WERI-Rb-1 (cell line): Measurements from ENCODE around the gene CHAD.
"Not testable (repeated sequence)": the region's sequence is repeated elsewhere in the genome, so short reads cannot be mapped to it uniquely, and the experiment has no call there.

Source experiments
- DNase-seq: peaks from one replicate; pipeline ENCODE4 v3.0.0-alpha.2; 2020
- H3K27ac ChIP-seq: fragments of 250-450 bp; sonication (Bioruptor Pico); 2 replicates; pipeline ENCODE4 v1.5.1; 2020; ENCODE audit warnings: mild to moderate bottlenecking, moderate library complexity
- H3K27me3 ChIP-seq: fragments of 250-450 bp; sonication (Bioruptor Pico); 2 replicates; pipeline ENCODE4 v1.5.1; 2021; ENCODE audit warnings: mild to moderate bottlenecking, low read depth, moderate library complexity; ENCODE audit not compliant: insufficient read depth, severe bottlenecking
- H3K36me3 ChIP-seq: fragments of 250-450 bp; sonication (Bioruptor Pico); 2 replicates; pipeline ENCODE4 v1.5.1; 2020; ENCODE audit warnings: mild to moderate bottlenecking, moderate library complexity
- H3K4me3 ChIP-seq: 2 replicates; pipeline ENCODE4 v1.5.1; 2011; ENCODE audit warnings: low read depth, mild to moderate bottlenecking, control low read depth, low read length
- H3K9me3 ChIP-seq: fragments of 250-450 bp; sonication (Bioruptor Pico); 2 replicates; pipeline ENCODE4 v1.5.1; 2021; ENCODE audit warnings: mild to moderate bottlenecking, moderate library complexity; ENCODE audit not compliant: severe bottlenecking
- CTCF ChIP-seq: IDR thresholded peaks from 2 replicates; pipeline ENCODE4 v1.5.1; 2011; ENCODE audit warnings: low read depth, mild to moderate bottlenecking, control low read depth, inconsistent platforms, low read length

Gene CHAD

DNA sequence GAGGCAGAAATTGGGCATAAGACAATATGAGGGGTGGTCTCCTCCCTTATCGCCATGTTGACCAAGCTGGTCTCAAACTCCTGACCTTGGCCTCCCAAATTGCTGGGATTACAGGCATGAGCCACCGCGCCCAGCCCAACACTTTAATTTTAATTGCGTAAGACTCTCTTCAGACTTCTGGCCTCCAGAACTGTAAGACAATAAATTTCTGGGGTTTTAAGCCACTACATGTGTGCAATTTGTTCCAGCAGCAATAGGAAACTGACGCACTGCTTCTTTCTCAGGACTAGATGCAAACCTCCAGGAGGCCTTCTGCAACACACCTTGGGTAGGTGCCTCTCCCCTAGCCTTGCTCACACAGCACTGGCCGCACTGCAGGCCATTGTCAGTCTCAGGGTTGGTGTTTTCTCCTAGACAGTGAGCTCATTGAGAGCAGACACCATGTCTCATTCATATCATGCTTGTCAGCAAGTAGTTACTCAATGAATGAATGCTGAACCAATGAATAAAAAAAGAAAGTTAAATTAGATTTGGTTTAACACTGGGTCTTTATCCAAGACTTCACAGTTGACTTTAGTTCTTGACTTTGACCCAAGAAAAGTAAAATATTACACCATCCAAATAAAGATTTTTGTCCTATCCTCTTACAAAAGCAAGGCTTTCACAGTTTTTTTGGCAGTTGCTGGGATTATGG is 48.1 kb downstream of the CHAD start:
- Histone ChIP-seq H3K27me3 (no peaks in the 10 kb centered on the region), H3K9me3 (peaks cover 9% of the 10 kb centered on the region), H3K36me3 (no peaks in the 10 kb centered on the region), H3K4me3 (no peak overlapping the region), H3K27ac (no peak overlapping the region)
- TF ChIP-seq CTCF: no peak
- DNase-seq: no peak

DNA sequence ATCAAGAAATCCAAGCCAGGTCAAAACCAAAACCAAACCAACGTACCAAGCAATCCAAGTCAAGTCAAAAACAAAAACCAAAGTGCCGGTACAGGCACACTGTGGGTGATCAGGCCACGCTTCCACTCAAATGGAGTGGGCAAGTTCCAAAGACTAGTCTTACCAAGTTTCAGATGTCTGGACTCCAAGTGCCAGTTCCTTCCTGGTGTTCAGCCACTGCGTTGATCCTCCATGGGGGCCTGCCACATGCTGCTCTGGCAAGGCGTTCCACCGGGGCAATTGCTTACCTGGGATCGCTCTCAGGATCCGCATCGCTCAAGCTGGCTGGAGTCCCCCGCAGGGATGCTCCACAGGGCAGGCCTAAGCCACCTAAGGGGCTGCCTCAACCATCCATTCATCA is 49.1 kb downstream of the CHAD start:
- not testable (repeated sequence) for DNase-seq, H3K36me3 ChIP-seq, H3K9me3 ChIP-seq, H3K4me3 ChIP-seq, H3K27ac ChIP-seq, H3K27me3 ChIP-seq

DNA sequence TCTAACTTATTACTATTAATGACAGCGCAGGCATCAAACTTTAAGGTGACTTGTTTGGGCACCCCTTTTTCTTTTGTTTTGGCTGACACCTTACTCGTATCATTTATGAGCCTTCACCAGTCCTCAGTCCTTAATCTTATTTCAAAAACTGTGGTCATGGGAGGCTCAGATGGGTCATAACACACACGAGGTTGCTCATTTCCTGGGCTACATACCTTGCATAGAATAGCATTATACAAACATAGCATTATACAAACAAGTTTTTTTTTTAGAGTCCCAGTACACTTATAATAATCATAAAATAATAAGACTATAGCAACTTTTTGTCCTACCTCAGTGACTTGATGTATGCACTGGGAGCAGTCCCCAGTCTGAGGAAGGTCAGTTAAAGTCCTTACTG is 53.9 kb downstream of the CHAD start:
- no peaks in the 10 kb centered on the region for H3K36me3 ChIP-seq
- no peak overlapping the region for H3K27ac ChIP-seq
- peaks cover 15% of the 10 kb centered on the region for H3K9me3 ChIP-seq
- H3K4me3 ChIP-seq: no peak overlapping the region
- no peak for DNase-seq
- H3K27me3 ChIP-seq: no peaks in the 10 kb centered on the region
- no peak for TF ChIP-seq CTCF
